Osteocyte (in vitro differentiated cells): ENCODE results near the gene FGF14. TPM values are rescaled to one million over a fixed set of nuclear protein-coding genes. Genes with fewer than 3 reads are reported as not detected.

ENCODE experiments used
- DNase-seq: peaks from one replicate; pipeline ENCODE4 v3.0.0; 2021; ENCODE audit warnings: mixed read lengths; ENCODE audit not compliant: unreplicated experiment; ENCODE audit errors: extremely low spot score
- H3K27ac Mint-ChIP-seq: one replicate; pipeline ENCODE4 v1.8.0; 2021; ENCODE audit warnings: mild to moderate bottlenecking, mixed read lengths; ENCODE audit not compliant: unreplicated experiment
- H3K27me3 Mint-ChIP-seq: one replicate; pipeline ENCODE4 v1.8.0; 2021; ENCODE audit warnings: mixed read lengths; ENCODE audit not compliant: unreplicated experiment
- H3K36me3 Mint-ChIP-seq: one replicate; pipeline ENCODE4 v1.8.0; 2021; ENCODE audit warnings: mixed read lengths; ENCODE audit not compliant: unreplicated experiment
- H3K4me1 Mint-ChIP-seq: one replicate; pipeline ENCODE4 v1.8.0; 2021; ENCODE audit warnings: mixed read lengths; ENCODE audit not compliant: unreplicated experiment
- H3K4me3 Mint-ChIP-seq: one replicate; pipeline ENCODE4 v1.8.0; 2021; ENCODE audit warnings: mild to moderate bottlenecking, moderate library complexity, mixed read lengths; ENCODE audit not compliant: unreplicated experiment
- H3K9me3 Mint-ChIP-seq: one replicate; pipeline ENCODE4 v1.8.0; 2021; ENCODE audit warnings: mixed read lengths; ENCODE audit not compliant: unreplicated experiment
- CTCF ChIP-seq: fragments of 200-600 bp; sonication (generic); IDR thresholded peaks from 2 replicates; pipeline ENCODE4 v1.5.0; 2021; ENCODE audit warnings: antibody characterized with exemption, mild to moderate bottlenecking, moderate library complexity
- total RNA-seq: library from RNA; stranded (reverse); gene quantifications from 2 replicates; pipeline ENCODE4 v1.2.1, GENCODE V29; 2021

The FGF14 gene
- total RNA-seq, 1 donor from 2014 or later = 0.24 TPM

GRCh38 chr13:102255409-102255808 is 146.4 kb downstream of the FGF14 start:
- no peak overlapping the region for H3K4me3 Mint-ChIP-seq
- H3K9me3 Mint-ChIP-seq = no peaks in the 10 kb centered on the region
- no peak for DNase-seq
- no peak for TF ChIP-seq CTCF
- H3K27me3 Mint-ChIP-seq = peaks cover 23% of the 10 kb centered on the region
- H3K4me1 Mint-ChIP-seq = peaks cover 7% of the 10 kb centered on the region
- H3K27ac Mint-ChIP-seq = no peak overlapping the region
- no peaks in the 10 kb centered on the region for H3K36me3 Mint-ChIP-seq

- H3K4me1 Mint-ChIP-seq = no peaks in the 10 kb centered on the region
- no peaks in the 10 kb centered on the region for H3K9me3 Mint-ChIP-seq
- no peak overlapping the region for H3K4me3 Mint-ChIP-seq
These were observed 150.0 kb downstream of the FGF14 start for GRCh38 chr13:102251817-102252216.

GRCh38 chr13:102250448-102250847 is 151.4 kb downstream of the FGF14 start:
- no peak for DNase-seq
- TF ChIP-seq CTCF = no peak
- no peak overlapping the region for H3K4me3 Mint-ChIP-seq
- H3K9me3 Mint-ChIP-seq = no peaks in the 10 kb centered on the region
- H3K27ac Mint-ChIP-seq = no peak overlapping the region
- no peaks in the 10 kb centered on the region for H3K4me1 Mint-ChIP-seq
- peaks cover 24% of the 10 kb centered on the region for H3K27me3 Mint-ChIP-seq
- H3K36me3 Mint-ChIP-seq = no peaks in the 10 kb centered on the region

More at GRCh38 chr13:102251817-102252216, 150.0 kb downstream of the FGF14 start:
- Mint-ChIP-seq H3K36me3 (no peaks in the 10 kb centered on the region), H3K27me3 (peaks cover 24% of the 10 kb centered on the region), H3K27ac (no peak overlapping the region)
- no peak for DNase-seq
- TF ChIP-seq CTCF = no peak

- Mint-ChIP-seq H3K4me3 (no peak overlapping the region), H3K4me1 (no peaks in the 10 kb centered on the region), H3K27ac (no peak overlapping the region), H3K36me3 (no peaks in the 10 kb centered on the region), H3K27me3 (peaks cover 32% of the 10 kb centered on the region), H3K9me3 (no peaks in the 10 kb centered on the region)
- TF ChIP-seq CTCF = no peak
- no peak for DNase-seq
These were observed 157.1 kb downstream of the FGF14 start for GRCh38 chr13:102244607-102245227.

GRCh38 chr13:102240110-102240509 is 161.7 kb downstream of the FGF14 start:
- Mint-ChIP-seq H3K4me1 (no peaks in the 10 kb centered on the region), H3K4me3 (no peak overlapping the region), H3K36me3 (no peaks in the 10 kb centered on the region), H3K27ac (no peak overlapping the region), H3K9me3 (no peaks in the 10 kb centered on the region), H3K27me3 (peaks cover 29% of the 10 kb centered on the region)
- TF ChIP-seq CTCF = no peak
- DNase-seq = no peak
